NCI-H2029 (cell line): ENCODE results near the gene CACNA2D1.
A peak's percentile ranks its signal among the peaks of the same experiment; 100 is the strongest.

Source experiments
- DNase-seq: peaks from one replicate; lab custom pipeline; 2025; lab: John Stamatoyannopoulos, UW

Gene CACNA2D1

GRCh38 chr7:82284936-82285519 is 158.5 kb downstream of the CACNA2D1 start:
- no peak for DNase-seq

- no peak for DNase-seq
Observed at GRCh38 chr7:82275342-82275741, 168.2 kb downstream of the CACNA2D1 start.

- no peak for DNase-seq
Observed at GRCh38 chr7:82274681-82275080, 168.9 kb downstream of the CACNA2D1 start.

GRCh38 chr7:82273886-82274285 is 169.7 kb downstream of the CACNA2D1 start:
- no peak for DNase-seq

GRCh38 chr7:82270870-82271269 is 172.7 kb downstream of the CACNA2D1 start:
- no peak for DNase-seq

GRCh38 chr7:82268632-82269031 is 174.9 kb downstream of the CACNA2D1 start:
- no peak for DNase-seq

GRCh38 chr7:82266081-82266480 is 177.5 kb downstream of the CACNA2D1 start:
- no peak for DNase-seq

GRCh38 chr7:82264783-82265305 is 178.7 kb downstream of the CACNA2D1 start:
- no peak for DNase-seq

- no peak for DNase-seq
Observed at GRCh38 chr7:82263920-82264782, 179.4 kb downstream of the CACNA2D1 start.

- no peak for DNase-seq
Observed at GRCh38 chr7:82258181-82258580, 185.4 kb downstream of the CACNA2D1 start.

GRCh38 chr7:82257118-82257695 is 186.4 kb downstream of the CACNA2D1 start:
- no peak for DNase-seq

GRCh38 chr7:82255706-82256105 is 187.9 kb downstream of the CACNA2D1 start:
- DNase-seq = no peak

- no peak for DNase-seq
Observed at GRCh38 chr7:82250598-82250997, 193.0 kb downstream of the CACNA2D1 start.

GRCh38 chr7:82249979-82250378 is 193.6 kb downstream of the CACNA2D1 start:
- DNase-seq = no peak

GRCh38 chr7:82247814-82248433 is 195.7 kb downstream of the CACNA2D1 start:
- no peak for DNase-seq

- no peak for DNase-seq
Observed at GRCh38 chr7:82244947-82245517, 198.5 kb downstream of the CACNA2D1 start.

GRCh38 chr7:82241356-82241755 is 202.2 kb downstream of the CACNA2D1 start:
- no peak for DNase-seq

- DNase-seq = no peak
Observed at GRCh38 chr7:82235713-82236112, 207.9 kb downstream of the CACNA2D1 start.

- peak; percentile 22 for DNase-seq
Observed at GRCh38 chr7:82234457-82235049, 209.0 kb downstream of the CACNA2D1 start.

- peak; percentile 9 for DNase-seq
Observed at GRCh38 chr7:82230811-82231581, 212.6 kb downstream of the CACNA2D1 start.

GRCh38 chr7:82229164-82229563 is 214.4 kb downstream of the CACNA2D1 start:
- DNase-seq = no peak
